ENCODE measurements around the gene MYO3B.

Gene MYO3B

DNA sequence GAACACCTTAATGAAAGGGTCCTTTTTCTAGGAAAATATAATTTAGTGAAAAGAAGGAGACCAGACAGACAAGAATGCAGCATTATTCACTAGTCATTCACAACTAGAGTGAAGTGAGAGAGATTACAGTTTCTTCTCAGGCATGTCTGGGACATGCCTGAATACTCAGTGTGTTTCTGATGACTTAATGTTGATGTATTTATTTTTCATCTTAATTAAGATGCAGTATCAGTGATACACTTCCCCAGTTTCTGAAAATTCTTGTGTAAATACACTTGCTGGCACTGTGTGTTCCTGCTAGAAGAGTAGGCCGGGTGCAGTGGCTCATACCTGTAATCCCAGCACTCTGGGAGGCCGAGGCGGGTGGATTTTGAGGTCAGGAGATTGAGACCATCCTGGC is 143.6 kb downstream of the MYO3B start:
- Histone ChIP-seq H3K9ac (ENCODE audit: low read length) (no peak overlapping the region), H3K36me3 (ENCODE audit: low read length) (no peaks in the 10 kb centered on the region), H4K20me1 (ENCODE audit: low read depth, low read length) (no peaks in the 10 kb centered on the region), H3K27ac (ENCODE audit: low read depth, low read length) (no peak overlapping the region), H3K4me3 (ENCODE audit: insufficient read depth, low read length, poor library complexity, severe bottlenecking) (no peak overlapping the region), H2AFZ (ENCODE audit: low read depth, low read length, severe bottlenecking) (no peak overlapping the region), H3F3A (ENCODE audit: insufficient read depth) (no peaks in the 10 kb centered on the region), H3K79me2 (ENCODE audit: insufficient read depth, low read length) (no peaks in the 10 kb centered on the region), H3K9me3 (ENCODE audit: insufficient read depth, low read length) (no peaks in the 10 kb centered on the region), H3K27me3 (ENCODE audit: low read length) (no peaks in the 10 kb centered on the region), H3K9me2 (replicated peaks; ENCODE audit: insufficient read depth, low read length) (no peaks in the 10 kb centered on the region), H3K4me2 (ENCODE audit: low read depth, low read length, poor library complexity, severe bottlenecking) (no peak overlapping the region)
- TF ChIP-seq, protein P1, sequence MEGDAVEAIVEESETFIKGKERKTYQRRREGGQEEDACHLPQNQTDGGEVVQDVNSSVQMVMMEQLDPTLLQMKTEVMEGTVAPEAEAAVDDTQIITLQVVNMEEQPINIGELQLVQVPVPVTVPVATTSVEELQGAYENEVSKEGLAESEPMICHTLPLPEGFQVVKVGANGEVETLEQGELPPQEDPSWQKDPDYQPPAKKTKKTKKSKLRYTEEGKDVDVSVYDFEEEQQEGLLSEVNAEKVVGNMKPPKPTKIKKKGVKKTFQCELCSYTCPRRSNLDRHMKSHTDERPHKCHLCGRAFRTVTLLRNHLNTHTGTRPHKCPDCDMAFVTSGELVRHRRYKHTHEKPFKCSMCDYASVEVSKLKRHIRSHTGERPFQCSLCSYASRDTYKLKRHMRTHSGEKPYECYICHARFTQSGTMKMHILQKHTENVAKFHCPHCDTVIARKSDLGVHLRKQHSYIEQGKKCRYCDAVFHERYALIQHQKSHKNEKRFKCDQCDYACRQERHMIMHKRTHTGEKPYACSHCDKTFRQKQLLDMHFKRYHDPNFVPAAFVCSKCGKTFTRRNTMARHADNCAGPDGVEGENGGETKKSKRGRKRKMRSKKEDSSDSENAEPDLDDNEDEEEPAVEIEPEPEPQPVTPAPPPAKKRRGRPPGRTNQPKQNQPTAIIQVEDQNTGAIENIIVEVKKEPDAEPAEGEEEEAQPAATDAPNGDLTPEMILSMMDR (IDR thresholded peaks at IDR 0.05; ENCODE audit: insufficient read depth, low read length, poor library complexity, severe bottlenecking) = no peak
- TF ChIP-seq EZH2phosphoT487 (conservative IDR thresholded peaks at IDR 0.05; ENCODE audit: low read length) = no peak

DNA sequence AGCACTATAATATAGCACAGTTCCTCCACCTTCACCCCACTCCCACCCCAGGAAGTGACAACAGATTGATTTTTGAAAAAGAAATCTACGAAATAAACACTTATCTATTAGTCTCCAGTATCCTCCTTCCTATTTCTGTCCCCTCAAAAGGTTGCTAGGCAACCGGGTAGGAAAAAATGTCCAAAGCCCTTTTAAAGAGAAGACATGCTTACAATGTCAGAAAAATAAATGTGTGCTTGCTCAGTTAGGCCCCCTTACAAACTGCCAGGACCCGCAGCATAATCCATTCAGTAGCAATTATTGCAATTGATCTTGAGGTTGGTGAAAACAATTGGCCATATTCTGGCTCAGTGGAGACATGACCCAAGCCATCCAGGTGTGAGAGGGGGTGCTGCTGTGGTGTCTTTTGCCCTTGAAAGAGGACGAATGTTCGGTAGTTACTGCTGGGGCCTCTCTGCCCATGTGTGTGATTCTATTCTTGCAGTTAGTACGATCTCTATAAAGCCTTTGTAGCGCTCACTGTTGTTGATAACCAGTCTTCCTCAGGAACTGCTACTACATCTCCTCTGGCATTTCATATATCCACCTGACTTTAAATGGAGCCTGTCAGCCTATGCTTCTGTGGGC is 144.3 kb downstream of the MYO3B start:
- Histone ChIP-seq H3K9me2 (replicated peaks; ENCODE audit: insufficient read depth, low read length) (no peaks in the 10 kb centered on the region), H2AFZ (ENCODE audit: low read depth, low read length, severe bottlenecking) (no peak overlapping the region), H4K20me1 (ENCODE audit: low read depth, low read length) (no peaks in the 10 kb centered on the region), H3K9me3 (ENCODE audit: insufficient read depth, low read length) (no peaks in the 10 kb centered on the region), H3K27ac (ENCODE audit: low read depth, low read length) (no peak overlapping the region), H3K36me3 (ENCODE audit: low read length) (no peaks in the 10 kb centered on the region), H3K79me2 (ENCODE audit: insufficient read depth, low read length) (no peaks in the 10 kb centered on the region), H3K4me2 (ENCODE audit: low read depth, low read length, poor library complexity, severe bottlenecking) (no peak overlapping the region), H3K4me3 (ENCODE audit: insufficient read depth, low read length, poor library complexity, severe bottlenecking) (no peak overlapping the region), H3K9ac (ENCODE audit: low read length) (no peak overlapping the region), H3K27me3 (ENCODE audit: low read length) (no peaks in the 10 kb centered on the region), H3F3A (ENCODE audit: insufficient read depth) (no peaks in the 10 kb centered on the region)
- no peak for TF ChIP-seq EZH2phosphoT487 (conservative IDR thresholded peaks at IDR 0.05; ENCODE audit: low read length)
- TF ChIP-seq, protein P1 (IDR thresholded peaks at IDR 0.05; ENCODE audit: insufficient read depth, low read length, poor library complexity, severe bottlenecking) = no peak

DNA sequence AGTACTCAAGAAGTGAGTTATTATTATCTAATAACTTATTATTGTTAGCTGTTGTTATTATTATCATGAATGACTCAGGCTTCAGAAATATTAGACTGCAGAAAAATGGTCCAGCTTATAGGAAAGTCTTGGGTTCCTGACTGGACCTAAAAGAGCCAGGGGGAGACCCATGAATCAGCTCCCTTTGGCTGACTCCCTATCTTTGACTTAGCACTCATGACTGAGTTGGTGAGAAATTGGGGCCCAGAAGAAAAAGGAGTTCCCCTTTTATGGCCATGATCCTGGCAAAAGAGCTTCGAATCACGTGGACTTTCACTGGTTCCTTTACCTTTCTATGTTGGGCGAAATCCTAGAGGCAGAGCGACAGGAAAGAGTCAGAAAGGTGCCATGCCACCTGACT is 145.8 kb downstream of the MYO3B start:
- Histone ChIP-seq H2AFZ (ENCODE audit: low read depth, low read length, severe bottlenecking) (no peak overlapping the region), H3K27ac (ENCODE audit: low read depth, low read length) (no peak overlapping the region), H3K27me3 (ENCODE audit: low read length) (no peaks in the 10 kb centered on the region), H4K20me1 (ENCODE audit: low read depth, low read length) (no peaks in the 10 kb centered on the region), H3K36me3 (ENCODE audit: low read length) (no peaks in the 10 kb centered on the region), H3K9me3 (ENCODE audit: insufficient read depth, low read length) (no peaks in the 10 kb centered on the region), H3K4me2 (ENCODE audit: low read depth, low read length, poor library complexity, severe bottlenecking) (no peak overlapping the region), H3K9ac (ENCODE audit: low read length) (no peak overlapping the region), H3K9me2 (replicated peaks; ENCODE audit: insufficient read depth, low read length) (no peaks in the 10 kb centered on the region), H3K4me3 (ENCODE audit: insufficient read depth, low read length, poor library complexity, severe bottlenecking) (no peak overlapping the region), H3K79me2 (ENCODE audit: insufficient read depth, low read length) (no peaks in the 10 kb centered on the region), H3F3A (ENCODE audit: insufficient read depth) (no peaks in the 10 kb centered on the region)
- no peak for TF ChIP-seq EZH2phosphoT487 (conservative IDR thresholded peaks at IDR 0.05; ENCODE audit: low read length)
- TF ChIP-seq, protein P1 (IDR thresholded peaks at IDR 0.05; ENCODE audit: insufficient read depth, low read length, poor library complexity, severe bottlenecking) = no peak

Data from SU-DHL-6 (cell line).